Neural progenitor cell (in vitro differentiated cells): ENCODE results near the gene CRYBB1. TPM values are rescaled to one million over a fixed set of nuclear protein-coding genes. Genes with fewer than 3 reads are reported as not detected.
A peak's percentile ranks its signal among the peaks of the same experiment; 100 is the strongest.

Experiments
- DNase-seq: peaks from one replicate; pipeline ENCODE4 v3.0.0-alpha.2; 2016; ENCODE audit warnings: low spot score
- H2AFZ ChIP-seq: fragments of 200-600 bp; sonication (generic); replicated peaks from 2 replicates; pipeline ENCODE4 v1.6.1; 2016; ENCODE audit warnings: antibody characterized with exemption
- H3F3A ChIP-seq: fragments of 200-600 bp; sonication (generic); 2 replicates; pipeline ENCODE4 v1.6.1; 2016; ENCODE audit warnings: antibody characterized with exemption, low read depth
- H3K27ac ChIP-seq: fragments of 200-600 bp; sonication (generic); 2 replicates; pipeline ENCODE4 v1.5.1; 2016; ENCODE audit warnings: mild to moderate bottlenecking
- H3K27me3 ChIP-seq: fragments of 200-600 bp; sonication (generic); 2 replicates; pipeline ENCODE4 v1.6.1; 2016; ENCODE audit warnings: mild to moderate bottlenecking, moderate library complexity
- H3K36me3 ChIP-seq: fragments of 200-600 bp; sonication (generic); 2 replicates; pipeline ENCODE4 v1.5.1; 2016
- H3K4me1 ChIP-seq: fragments of 200-600 bp; sonication (generic); 2 replicates; pipeline ENCODE4 v1.6.1; 2016; ENCODE audit warnings: mixed run types
- H3K4me2 ChIP-seq: fragments of 200-600 bp; sonication (generic); 2 replicates; pipeline ENCODE4 v1.6.1; 2016
- H3K4me3 ChIP-seq: fragments of 200-600 bp; sonication (generic); 2 replicates; pipeline ENCODE4 v1.5.1; 2016
- H3K79me2 ChIP-seq: fragments of 200-600 bp; sonication (generic); 2 replicates; pipeline ENCODE4 v1.6.1; 2016; ENCODE audit warnings: low read depth
- H3K9ac ChIP-seq: fragments of 200-600 bp; sonication (generic); 2 replicates; pipeline ENCODE4 v1.6.1; 2016
- H3K9me3 ChIP-seq: fragments of 200-600 bp; sonication (generic); 2 replicates; pipeline ENCODE4 v1.5.1; 2016; ENCODE audit warnings: low read depth
- H4K20me1 ChIP-seq: fragments of 200-600 bp; sonication (generic); 2 replicates; pipeline ENCODE4 v1.6.1; 2016; ENCODE audit warnings: low read depth
- H3K27ac Mint-ChIP-seq: 3 replicates; pipeline ENCODE4 v1.8.0; 2021; ENCODE audit warnings: mixed read lengths
- H3K27me3 Mint-ChIP-seq: 2 replicates; pipeline ENCODE4 v1.8.0; 2022; ENCODE audit warnings: low read depth, mild to moderate bottlenecking, inconsistent platforms, moderate library complexity, mixed read lengths; ENCODE audit not compliant: insufficient read depth
- H3K36me3 Mint-ChIP-seq: 3 replicates; pipeline ENCODE4 v1.8.0; 2021; ENCODE audit warnings: mixed read lengths
- H3K4me1 Mint-ChIP-seq: 3 replicates; pipeline ENCODE4 v1.8.0; 2021; ENCODE audit warnings: mixed read lengths
- H3K4me3 Mint-ChIP-seq: 3 replicates; pipeline ENCODE4 v1.8.0; 2021; ENCODE audit warnings: mild to moderate bottlenecking, moderate library complexity, mixed read lengths
- H3K9me3 Mint-ChIP-seq: 3 replicates; pipeline ENCODE4 v1.8.0; 2020; ENCODE audit warnings: mixed read lengths
- EZH2 ChIP-seq: fragments of 200-600 bp; sonication (generic); IDR thresholded peaks from 2 replicates; pipeline ENCODE4 v1.6.1; 2017; ENCODE audit warnings: antibody characterized with exemption, mild to moderate bottlenecking, moderate library complexity
- EZH2phosphoT487 ChIP-seq: fragments of 200-600 bp; sonication (generic); IDR thresholded peaks from 2 replicates; pipeline ENCODE4 v1.6.1; 2017; ENCODE audit warnings: antibody characterized with exemption
- total RNA-seq: library from RNA; depleted of rRNA; stranded (reverse); fragments of >200 nt; gene quantifications from 2 replicates; pipeline ENCODE4 v1.2.3, GENCODE V29; 2015; ENCODE audit warnings: low replicate concordance
- TF ChIP-seq, protein P1 (sequence below): fragments of 200-600 bp; sonication (generic); IDR thresholded peaks from 2 replicates; pipeline ENCODE4 v1.5.1; 2017; ENCODE audit warnings: antibody characterized with exemption, mild to moderate bottlenecking

CRYBB1 gene
- total RNA-seq, 1 donor from 2014 or later, result not detected

DNA sequence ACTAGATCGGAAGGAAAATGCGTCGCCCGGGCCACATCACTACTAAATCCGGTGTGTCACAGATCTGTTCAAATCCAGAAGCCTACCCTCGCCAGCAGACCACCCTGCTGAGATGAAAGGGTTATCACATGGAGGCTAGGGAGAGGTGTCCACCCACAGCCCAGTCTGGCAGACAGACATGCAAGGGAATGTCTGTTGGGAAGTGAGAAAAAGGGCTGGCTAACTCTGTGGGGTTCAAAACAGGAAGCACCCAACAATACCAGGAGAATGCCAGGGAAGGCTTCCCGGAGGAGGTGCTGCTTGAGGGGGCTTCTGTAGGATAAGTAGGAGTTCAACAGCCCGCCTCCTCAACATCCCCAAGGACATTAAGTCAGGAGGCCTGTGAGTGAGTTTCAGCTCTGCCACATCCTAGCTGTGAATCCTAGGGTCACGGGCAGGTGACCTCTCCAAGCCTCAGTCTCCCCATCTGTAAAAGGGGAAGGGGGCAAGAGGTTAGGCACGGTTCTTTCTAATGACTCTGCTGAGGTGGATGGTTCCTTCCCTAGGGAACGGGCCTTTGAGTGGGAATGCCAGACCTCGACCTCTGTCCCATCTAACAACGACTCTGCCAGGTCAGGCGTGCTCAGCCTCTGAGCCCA, 29.0 kb downstream of the CRYBB1 start:
- H3K27me3 ChIP-seq, result peaks cover 3% of the 10 kb centered on the region
- Mint-ChIP-seq H3K27me3 (peaks cover 13% of the 10 kb centered on the region), H3K4me3 (peak overlapping the region; percentile 91), H3K4me1 (peaks cover 20% of the 10 kb centered on the region), H3K36me3 (peaks cover 6% of the 10 kb centered on the region), H3K9me3 (peaks cover 5% of the 10 kb centered on the region), H3K27ac (peak overlapping the region; percentile 69)
- peak overlapping the region; percentile 99 for H3K4me2 ChIP-seq
- H2AFZ ChIP-seq, result no peak overlapping the region
- H3K4me1 ChIP-seq, result peaks cover 6% of the 10 kb centered on the region
- peaks cover 9% of the 10 kb centered on the region for H3F3A ChIP-seq
- TF ChIP-seq EZH2 (no peak), EZH2phosphoT487 (no peak)
- TF ChIP-seq, protein P1, sequence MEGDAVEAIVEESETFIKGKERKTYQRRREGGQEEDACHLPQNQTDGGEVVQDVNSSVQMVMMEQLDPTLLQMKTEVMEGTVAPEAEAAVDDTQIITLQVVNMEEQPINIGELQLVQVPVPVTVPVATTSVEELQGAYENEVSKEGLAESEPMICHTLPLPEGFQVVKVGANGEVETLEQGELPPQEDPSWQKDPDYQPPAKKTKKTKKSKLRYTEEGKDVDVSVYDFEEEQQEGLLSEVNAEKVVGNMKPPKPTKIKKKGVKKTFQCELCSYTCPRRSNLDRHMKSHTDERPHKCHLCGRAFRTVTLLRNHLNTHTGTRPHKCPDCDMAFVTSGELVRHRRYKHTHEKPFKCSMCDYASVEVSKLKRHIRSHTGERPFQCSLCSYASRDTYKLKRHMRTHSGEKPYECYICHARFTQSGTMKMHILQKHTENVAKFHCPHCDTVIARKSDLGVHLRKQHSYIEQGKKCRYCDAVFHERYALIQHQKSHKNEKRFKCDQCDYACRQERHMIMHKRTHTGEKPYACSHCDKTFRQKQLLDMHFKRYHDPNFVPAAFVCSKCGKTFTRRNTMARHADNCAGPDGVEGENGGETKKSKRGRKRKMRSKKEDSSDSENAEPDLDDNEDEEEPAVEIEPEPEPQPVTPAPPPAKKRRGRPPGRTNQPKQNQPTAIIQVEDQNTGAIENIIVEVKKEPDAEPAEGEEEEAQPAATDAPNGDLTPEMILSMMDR, result no peak
- H3K9me3 ChIP-seq, result peaks cover 4% of the 10 kb centered on the region
- no peak overlapping the region for H3K9ac ChIP-seq
- H3K36me3 ChIP-seq, result peaks cover 6% of the 10 kb centered on the region
- peaks cover 40% of the 10 kb centered on the region for H3K79me2 ChIP-seq
- peak overlapping the region; percentile 100 for H3K4me3 ChIP-seq
- H4K20me1 ChIP-seq, result peaks cover 32% of the 10 kb centered on the region
- H3K27ac ChIP-seq, result no peak overlapping the region
- no peak for DNase-seq

DNA sequence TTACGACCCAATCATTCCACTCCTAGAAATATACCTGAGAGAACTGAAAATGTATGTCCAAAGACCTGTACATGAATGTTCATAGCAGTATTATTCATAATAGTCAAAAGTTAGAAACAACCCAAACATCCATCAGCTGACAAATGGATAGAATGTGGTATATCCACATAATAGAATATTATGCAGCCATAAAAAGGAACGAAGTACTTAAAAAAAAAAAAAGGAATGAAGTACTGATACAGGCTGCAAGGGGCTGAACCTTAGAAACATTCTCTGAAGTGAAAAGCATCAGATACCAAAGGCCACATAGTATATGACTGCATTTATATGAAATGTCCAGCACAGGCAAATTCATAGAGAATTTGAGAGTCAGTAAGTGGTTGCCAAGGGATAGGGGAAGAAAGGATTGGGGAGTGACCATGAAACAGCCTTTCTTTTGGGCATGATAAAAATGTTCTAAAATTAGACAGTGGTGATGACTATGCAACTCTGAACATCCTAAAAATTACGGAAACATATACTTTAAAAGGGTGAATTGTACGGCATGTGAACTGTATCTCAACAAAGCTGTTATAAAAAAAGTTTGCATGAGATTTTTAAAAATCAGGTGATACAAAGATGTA, 29.7 kb downstream of the CRYBB1 start:
- H3K4me3 ChIP-seq, result no peak overlapping the region
- Mint-ChIP-seq H3K9me3 (peaks cover 5% of the 10 kb centered on the region), H3K27ac (no peak overlapping the region), H3K36me3 (peaks cover 6% of the 10 kb centered on the region), H3K27me3 (peaks cover 13% of the 10 kb centered on the region), H3K4me1 (peaks cover 20% of the 10 kb centered on the region), H3K4me3 (peak overlapping the region; percentile 91)
- no peak for DNase-seq
- H3K36me3 ChIP-seq, result peaks cover 6% of the 10 kb centered on the region
- peaks cover 4% of the 10 kb centered on the region for H3K9me3 ChIP-seq
- peaks cover 3% of the 10 kb centered on the region for H3K27me3 ChIP-seq
- no peak overlapping the region for H3K27ac ChIP-seq
- H3K79me2 ChIP-seq, result peaks cover 40% of the 10 kb centered on the region
- H3F3A ChIP-seq, result peaks cover 5% of the 10 kb centered on the region
- H3K4me2 ChIP-seq, result peak overlapping the region; percentile 99
- TF ChIP-seq EZH2phosphoT487 (no peak), EZH2 (no peak)
- TF ChIP-seq, protein P1, result no peak
- no peak overlapping the region for H2AFZ ChIP-seq
- peaks cover 5% of the 10 kb centered on the region for H3K4me1 ChIP-seq
- H3K9ac ChIP-seq, result no peak overlapping the region
- H4K20me1 ChIP-seq, result peaks cover 36% of the 10 kb centered on the region

DNA sequence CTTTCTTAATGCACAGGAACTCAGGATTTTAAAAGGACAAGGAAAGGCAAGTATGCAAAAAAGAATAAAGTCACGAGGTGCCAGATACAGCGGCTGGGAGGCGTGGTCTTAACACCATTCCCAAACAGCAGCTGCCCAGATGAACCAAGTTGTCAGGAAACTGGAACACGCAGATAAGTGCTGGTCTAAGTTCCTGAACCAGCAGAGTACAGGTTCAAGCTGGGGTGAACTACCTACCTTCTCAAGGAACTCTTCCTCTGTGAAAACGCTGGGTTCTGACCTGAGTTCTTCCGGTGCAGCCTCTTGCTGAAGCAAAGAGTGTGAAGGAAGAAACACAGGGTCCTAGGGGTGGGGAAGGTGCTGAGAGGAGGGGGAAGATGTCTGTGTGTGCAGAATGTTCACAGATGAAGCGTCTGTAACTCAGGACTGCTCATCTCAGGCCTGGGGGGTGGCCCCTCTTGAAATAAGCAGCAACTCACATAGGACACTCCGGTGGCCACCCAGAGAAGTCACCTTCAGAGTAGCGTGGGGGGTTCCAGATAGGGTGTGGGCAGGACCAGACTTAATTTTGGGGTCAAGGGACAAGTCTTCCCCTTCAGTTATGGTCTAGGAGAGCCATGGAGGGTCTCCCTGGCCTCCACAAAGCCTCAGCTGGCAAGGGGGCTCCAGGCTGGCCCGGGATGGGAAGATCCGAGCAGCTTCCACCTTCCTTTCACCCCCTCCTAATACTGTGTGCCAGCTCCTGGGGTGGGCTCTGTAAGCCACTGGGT, 31.1 kb downstream of the CRYBB1 start:
- H3F3A ChIP-seq, result peaks cover 8% of the 10 kb centered on the region
- H3K36me3 Mint-ChIP-seq, result peaks cover 10% of the 10 kb centered on the region
- H3K36me3 ChIP-seq, result peaks cover 6% of the 10 kb centered on the region
- peaks cover 5% of the 10 kb centered on the region for H3K9me3 Mint-ChIP-seq
- no peak overlapping the region for H3K27ac Mint-ChIP-seq
- peaks cover 36% of the 10 kb centered on the region for H4K20me1 ChIP-seq
- peaks cover 5% of the 10 kb centered on the region for H3K4me1 ChIP-seq
- no peak overlapping the region for H3K4me3 Mint-ChIP-seq
- H3K27me3 ChIP-seq, result peaks cover 3% of the 10 kb centered on the region
- peaks cover 20% of the 10 kb centered on the region for H3K4me1 Mint-ChIP-seq
- H3K9me3 ChIP-seq, result peaks cover 4% of the 10 kb centered on the region
- TF ChIP-seq, protein P1, result no peak
- no peak for TF ChIP-seq EZH2phosphoT487
- TF ChIP-seq EZH2, result no peak
- H2AFZ ChIP-seq, result no peak overlapping the region
- no peak overlapping the region for H3K4me3 ChIP-seq
- H3K4me2 ChIP-seq, result no peak overlapping the region
- peaks cover 4% of the 10 kb centered on the region for H3K27me3 Mint-ChIP-seq
- peaks cover 40% of the 10 kb centered on the region for H3K79me2 ChIP-seq
- no peak overlapping the region for H3K9ac ChIP-seq
- no peak for DNase-seq
- H3K27ac ChIP-seq, result no peak overlapping the region
